Astrocyte (in vitro differentiated cells and primary cell): ENCODE measurements around the gene GDF3. TPM values are rescaled to one million over a fixed set of nuclear protein-coding genes. Genes with fewer than 3 reads are reported as not detected.
"Not testable (repeated sequence)": the region's sequence is repeated elsewhere in the genome, so short reads cannot be mapped to it uniquely, and the experiment has no call there.

Source experiments
- DNase-seq: peaks from one replicate; pipeline ENCODE4 v3.0.0-alpha.2; 2010; ENCODE audit warnings: low read depth
- FAIRE-seq: peaks from 2 replicates; lab custom pipeline; 2011; peaks lifted over from hg19 to GRCh38; lab: Jason Lieb, UNC
- H2AFZ ChIP-seq: 2 replicates; pipeline ENCODE4 v1.6.0; 2012; ENCODE audit warnings: low read depth, low read length, inconsistent platforms
- H3K27ac ChIP-seq: 2 replicates; pipeline ENCODE4 v1.5.1; 2011; ENCODE audit warnings: low read depth, low read length, inconsistent platforms
- H3K27me3 ChIP-seq: 2 replicates; pipeline ENCODE4 v1.6.0; 2011; ENCODE audit warnings: low read length, inconsistent platforms; ENCODE audit not compliant: insufficient read depth
- H3K36me3 ChIP-seq: 2 replicates; pipeline ENCODE4 v1.5.1; 2011; ENCODE audit warnings: low read length, inconsistent platforms; ENCODE audit not compliant: insufficient read depth
- H3K4me1 ChIP-seq: 2 replicates; pipeline ENCODE4 v1.5.1; 2011; ENCODE audit warnings: low read length, inconsistent platforms; ENCODE audit not compliant: insufficient read depth
- H3K4me2 ChIP-seq: 2 replicates; pipeline ENCODE4 v1.6.0; 2012; ENCODE audit warnings: low read length, inconsistent platforms
- H3K4me3 ChIP-seq: 2 replicates; pipeline ENCODE4 v1.5.1; 2011; ENCODE audit warnings: low read depth, mild to moderate bottlenecking, low read length, inconsistent platforms; ENCODE audit not compliant: insufficient read depth
- H3K79me2 ChIP-seq: 2 replicates; pipeline ENCODE4 v1.6.0; 2012; ENCODE audit warnings: mild to moderate bottlenecking, low read length, inconsistent platforms; ENCODE audit not compliant: insufficient read depth
- H3K9ac ChIP-seq: 2 replicates; pipeline ENCODE4 v1.6.0; 2012; ENCODE audit warnings: mild to moderate bottlenecking, low read length, inconsistent platforms
- H3K9me3 ChIP-seq: 2 replicates; pipeline ENCODE4 v1.5.1; 2012; ENCODE audit warnings: low read depth, mild to moderate bottlenecking, low read length, inconsistent platforms; ENCODE audit not compliant: insufficient read depth
- H4K20me1 ChIP-seq: 2 replicates; pipeline ENCODE4 v1.6.0; 2012; ENCODE audit warnings: low read length, inconsistent platforms; ENCODE audit not compliant: insufficient read depth
- H3K27ac Mint-ChIP-seq: one replicate; pipeline ENCODE4 v1.8.0; 2021; ENCODE audit warnings: mild to moderate bottlenecking, mixed read lengths; ENCODE audit not compliant: unreplicated experiment
- H3K27me3 Mint-ChIP-seq: one replicate; pipeline ENCODE4 v1.8.0; 2021; ENCODE audit warnings: low read depth, mixed read lengths; ENCODE audit not compliant: unreplicated experiment
- H3K36me3 Mint-ChIP-seq: one replicate; pipeline ENCODE4 v1.8.0; 2021; ENCODE audit warnings: low read depth, mixed read lengths; ENCODE audit not compliant: unreplicated experiment
- H3K4me1 Mint-ChIP-seq: one replicate; pipeline ENCODE4 v1.8.0; 2021; ENCODE audit warnings: low read depth, mixed read lengths; ENCODE audit not compliant: unreplicated experiment
- H3K4me3 Mint-ChIP-seq: one replicate; pipeline ENCODE4 v1.8.0; 2021; ENCODE audit warnings: mild to moderate bottlenecking, moderate library complexity, mixed read lengths; ENCODE audit not compliant: unreplicated experiment
- H3K9me3 Mint-ChIP-seq: one replicate; pipeline ENCODE4 v1.8.0; 2021; ENCODE audit warnings: mild to moderate bottlenecking, mixed read lengths; ENCODE audit not compliant: unreplicated experiment
- EZH2 ChIP-seq: IDR thresholded peaks from 2 replicates; pipeline ENCODE4 v1.6.1; 2012; ENCODE audit warnings: mild to moderate bottlenecking, low read length, inconsistent platforms; ENCODE audit not compliant: insufficient read depth
- total RNA-seq: library from RNA; stranded (reverse); gene quantifications from 2 replicates; pipeline ENCODE4 v1.2.1, GENCODE V29; 2021
- TF ChIP-seq, protein P1 (sequence below): IDR thresholded peaks from 2 replicates; pipeline ENCODE4 v1.5.1; 2011; ENCODE audit warnings: low read depth, mild to moderate bottlenecking, inconsistent platforms, low read length, moderate library complexity; ENCODE audit not compliant: insufficient read depth

Gene GDF3
- total RNA-seq, 1 donor from 2014 or later = not detected

DNA sequence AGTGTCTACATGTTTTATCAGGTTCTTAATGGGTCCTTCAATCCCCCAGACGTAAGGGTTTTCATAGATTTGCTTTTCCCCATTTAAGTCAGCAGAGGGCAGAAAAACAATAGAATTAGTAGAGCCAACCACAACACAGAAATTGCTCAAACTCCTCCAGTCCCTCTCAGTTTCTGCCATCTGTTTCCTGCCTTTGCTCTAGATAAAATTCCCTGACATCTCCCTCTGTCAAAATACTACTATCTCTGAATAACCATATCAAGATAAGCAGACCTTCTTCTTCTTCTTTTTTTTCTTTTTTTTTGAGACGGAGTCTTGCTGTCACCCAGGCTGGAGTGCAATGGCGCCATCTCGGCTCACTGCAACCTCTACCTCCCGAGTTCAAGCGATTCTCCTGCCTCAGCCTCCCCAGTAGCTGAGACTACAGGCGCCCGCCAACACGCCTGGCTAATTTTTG, 18.1 kb downstream of the GDF3 start:
- not testable (repeated sequence) for H3K36me3 Mint-ChIP-seq, H2AFZ ChIP-seq, H3K27ac ChIP-seq, H3K9me3 ChIP-seq, H3K4me1 Mint-ChIP-seq, H3K27ac Mint-ChIP-seq, H3K79me2 ChIP-seq, H3K4me1 ChIP-seq, H3K27me3 Mint-ChIP-seq, H3K9me3 Mint-ChIP-seq, H3K4me3 ChIP-seq, H3K36me3 ChIP-seq, H3K9ac ChIP-seq, H3K4me2 ChIP-seq, H4K20me1 ChIP-seq, H3K4me3 Mint-ChIP-seq, H3K27me3 ChIP-seq
- TF ChIP-seq, protein P1, sequence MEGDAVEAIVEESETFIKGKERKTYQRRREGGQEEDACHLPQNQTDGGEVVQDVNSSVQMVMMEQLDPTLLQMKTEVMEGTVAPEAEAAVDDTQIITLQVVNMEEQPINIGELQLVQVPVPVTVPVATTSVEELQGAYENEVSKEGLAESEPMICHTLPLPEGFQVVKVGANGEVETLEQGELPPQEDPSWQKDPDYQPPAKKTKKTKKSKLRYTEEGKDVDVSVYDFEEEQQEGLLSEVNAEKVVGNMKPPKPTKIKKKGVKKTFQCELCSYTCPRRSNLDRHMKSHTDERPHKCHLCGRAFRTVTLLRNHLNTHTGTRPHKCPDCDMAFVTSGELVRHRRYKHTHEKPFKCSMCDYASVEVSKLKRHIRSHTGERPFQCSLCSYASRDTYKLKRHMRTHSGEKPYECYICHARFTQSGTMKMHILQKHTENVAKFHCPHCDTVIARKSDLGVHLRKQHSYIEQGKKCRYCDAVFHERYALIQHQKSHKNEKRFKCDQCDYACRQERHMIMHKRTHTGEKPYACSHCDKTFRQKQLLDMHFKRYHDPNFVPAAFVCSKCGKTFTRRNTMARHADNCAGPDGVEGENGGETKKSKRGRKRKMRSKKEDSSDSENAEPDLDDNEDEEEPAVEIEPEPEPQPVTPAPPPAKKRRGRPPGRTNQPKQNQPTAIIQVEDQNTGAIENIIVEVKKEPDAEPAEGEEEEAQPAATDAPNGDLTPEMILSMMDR = peak; percentile 30
- FAIRE-seq = peak; percentile 13
- DNase-seq = peak; percentile 1

- H3K4me2 ChIP-seq, H3K4me3 ChIP-seq, H3K9ac ChIP-seq, H3K36me3 Mint-ChIP-seq, FAIRE-seq, H3K9me3 ChIP-seq, DNase-seq, H3K27me3 Mint-ChIP-seq, H2AFZ ChIP-seq, H3K27ac Mint-ChIP-seq, H4K20me1 ChIP-seq, H3K79me2 ChIP-seq, H3K36me3 ChIP-seq, H3K9me3 Mint-ChIP-seq, H3K4me1 Mint-ChIP-seq, H3K27me3 ChIP-seq, H3K27ac ChIP-seq, H3K4me1 ChIP-seq, H3K4me3 Mint-ChIP-seq: not testable (repeated sequence)
These were observed 20.1 kb downstream of the GDF3 start for GRCh38 chr12:7675455-7675854.

- no peaks in the 10 kb centered on the region for H3K4me1 Mint-ChIP-seq
- no peak overlapping the region for H3K27ac Mint-ChIP-seq
- no peak overlapping the region for H3K9ac ChIP-seq
- H3K27me3 ChIP-seq = no peaks in the 10 kb centered on the region
- no peaks in the 10 kb centered on the region for H3K36me3 Mint-ChIP-seq
- TF ChIP-seq EZH2 = no peak
- TF ChIP-seq, protein P1 = no peak
- no peak overlapping the region for H2AFZ ChIP-seq
- H3K4me3 Mint-ChIP-seq = no peak overlapping the region
- H3K4me1 ChIP-seq = no peaks in the 10 kb centered on the region
- H3K9me3 Mint-ChIP-seq = no peaks in the 10 kb centered on the region
- H3K79me2 ChIP-seq = no peaks in the 10 kb centered on the region
- no peak for DNase-seq
- H3K9me3 ChIP-seq = no peaks in the 10 kb centered on the region
- no peaks in the 10 kb centered on the region for H4K20me1 ChIP-seq
- H3K36me3 ChIP-seq = no peaks in the 10 kb centered on the region
- H3K27me3 Mint-ChIP-seq = no peaks in the 10 kb centered on the region
- FAIRE-seq = no peak
- no peak overlapping the region for H3K4me3 ChIP-seq
- no peak overlapping the region for H3K27ac ChIP-seq
- H3K4me2 ChIP-seq = no peak overlapping the region
These were observed 27.4 kb downstream of the GDF3 start for GRCh38 chr12:7668171-7668570.
